SK-N-SH treated with all-trans-retinoic acid at 6 μM for 48 hours (cell line): ENCODE measurements around the gene USP24.

Source experiments
- ATAC-seq: fragments of 200-7000 bp; cut with Tn5 transposase; 3 replicates; pipeline ENCODE4 v1.9.1; 2020; ENCODE audit warnings: mild to moderate bottlenecking, moderate library complexity
- ARNTL ChIP-seq: fragments of 450-650 bp; formaldehyde crosslinking; IDR thresholded peaks from 2 replicates; pipeline ENCODE4 v1.5.0; 2020; ENCODE audit warnings: low read depth, mild to moderate bottlenecking, moderate library complexity, borderline replicate concordance
- BACH2 ChIP-seq: fragments of 250-450 bp; sonication (Bioruptor Pico); IDR thresholded peaks from 2 replicates; pipeline ENCODE4 v1.9.0; 2021; ENCODE audit warnings: mild to moderate bottlenecking, borderline replicate concordance
- CREB5 ChIP-seq: fragments of 250-450 bp; sonication (Bioruptor Pico); IDR thresholded peaks from 2 replicates; pipeline ENCODE4 v1.5.1; 2020; ENCODE audit warnings: low read depth, mild to moderate bottlenecking, moderate library complexity
- CSDC2 ChIP-seq: fragments of 250-450 bp; sonication (Bioruptor Pico); IDR thresholded peaks from 2 replicates; pipeline ENCODE4 v1.5.0; 2020; ENCODE audit warnings: mild to moderate bottlenecking, moderate library complexity
- CSRNP3 ChIP-seq: fragments of 250-450 bp; sonication (Bioruptor Pico); IDR thresholded peaks from 2 replicates; pipeline ENCODE4 v1.5.1; 2021; ENCODE audit warnings: mild to moderate bottlenecking, moderate library complexity
- ESRRG ChIP-seq: fragments of 250-450 bp; sonication (Bioruptor Pico); IDR thresholded peaks from 2 replicates; pipeline ENCODE4 v1.6.1; 2021; ENCODE audit warnings: mild to moderate bottlenecking
- PATZ1 ChIP-seq: fragments of 250-450 bp; sonication (Bioruptor Pico); IDR thresholded peaks from 2 replicates; pipeline ENCODE4 v1.8.0; 2020; ENCODE audit warnings: mild to moderate bottlenecking, moderate library complexity, borderline replicate concordance
- PPARA ChIP-seq: fragments of 250-450 bp; sonication (Bioruptor Pico); IDR thresholded peaks from 2 replicates; pipeline ENCODE4 v1.5.0; 2020; ENCODE audit warnings: mild to moderate bottlenecking, borderline replicate concordance
- SNAI2 ChIP-seq: fragments of 250-450 bp; sonication (Bioruptor Pico); IDR thresholded peaks from 2 replicates; pipeline ENCODE4 v1.5.0; 2020; ENCODE audit warnings: mild to moderate bottlenecking, moderate library complexity
- TSHZ2 ChIP-seq: fragments of 250-450 bp; sonication (Bioruptor Pico); IDR thresholded peaks from 2 replicates; pipeline ENCODE4 v1.5.0; 2020; ENCODE audit warnings: mild to moderate bottlenecking, moderate library complexity
- ZFP3 ChIP-seq: fragments of 250-450 bp; sonication (Bioruptor Pico); IDR thresholded peaks from 2 replicates; pipeline ENCODE4 v1.5.0; 2020; ENCODE audit warnings: mild to moderate bottlenecking, moderate library complexity
- ZFP30 ChIP-seq: fragments of 450-650 bp; formaldehyde crosslinking; IDR thresholded peaks from 2 replicates; pipeline ENCODE4 v1.5.0; 2022; ENCODE audit warnings: mild to moderate bottlenecking, moderate library complexity
- ZNF565 ChIP-seq: fragments of 450-650 bp; formaldehyde crosslinking; conservative IDR thresholded peaks from 2 replicates; pipeline ENCODE4 v1.5.0; 2020; ENCODE audit warnings: low read depth, mild to moderate bottlenecking, moderate library complexity

USP24 gene

GRCh38 chr1:55044617-55045397, 170.4 kb downstream of the USP24 start:
- TF ChIP-seq CSRNP3 (CRISPR knock-in tag), result no peak
- TF ChIP-seq ZNF565 (CRISPR knock-in tag), result no peak
- TF ChIP-seq PATZ1 (CRISPR knock-in tag), result no peak
- no peak for TF ChIP-seq BACH2 (CRISPR knock-in tag)
- no peak for TF ChIP-seq PPARA
- no peak for ATAC-seq

- TF ChIP-seq ESRRG (no peak), SNAI2 (CRISPR knock-in tag) (no peak), CSDC2 (CRISPR knock-in tag) (no peak)
- no peak for ATAC-seq
These were observed 171.4 kb downstream of the USP24 start for GRCh38 chr1:55043726-55044125.

GRCh38 chr1:55043011-55043410, 172.2 kb downstream of the USP24 start:
- ATAC-seq, result no peak
- TF ChIP-seq BACH2 (CRISPR knock-in tag) (no peak), CSDC2 (CRISPR knock-in tag) (no peak), CREB5 (no peak), PATZ1 (CRISPR knock-in tag) (no peak), TSHZ2 (CRISPR knock-in tag) (no peak), ARNTL (CRISPR knock-in tag) (no peak)

- ATAC-seq, result no peak
- TF ChIP-seq ZFP3, result peak; percentile 90
- TF ChIP-seq SNAI2 (CRISPR knock-in tag), result no peak
These were observed 173.6 kb downstream of the USP24 start for GRCh38 chr1:55041613-55042012.

- no peak for TF ChIP-seq ZFP30 (CRISPR knock-in tag)
- no peak for TF ChIP-seq CSDC2 (CRISPR knock-in tag)
- no peak for ATAC-seq
These were observed 174.2 kb downstream of the USP24 start for GRCh38 chr1:55040933-55041494.
